ENCODE measurements around the gene AP5B1.

Gene AP5B1, protein sequence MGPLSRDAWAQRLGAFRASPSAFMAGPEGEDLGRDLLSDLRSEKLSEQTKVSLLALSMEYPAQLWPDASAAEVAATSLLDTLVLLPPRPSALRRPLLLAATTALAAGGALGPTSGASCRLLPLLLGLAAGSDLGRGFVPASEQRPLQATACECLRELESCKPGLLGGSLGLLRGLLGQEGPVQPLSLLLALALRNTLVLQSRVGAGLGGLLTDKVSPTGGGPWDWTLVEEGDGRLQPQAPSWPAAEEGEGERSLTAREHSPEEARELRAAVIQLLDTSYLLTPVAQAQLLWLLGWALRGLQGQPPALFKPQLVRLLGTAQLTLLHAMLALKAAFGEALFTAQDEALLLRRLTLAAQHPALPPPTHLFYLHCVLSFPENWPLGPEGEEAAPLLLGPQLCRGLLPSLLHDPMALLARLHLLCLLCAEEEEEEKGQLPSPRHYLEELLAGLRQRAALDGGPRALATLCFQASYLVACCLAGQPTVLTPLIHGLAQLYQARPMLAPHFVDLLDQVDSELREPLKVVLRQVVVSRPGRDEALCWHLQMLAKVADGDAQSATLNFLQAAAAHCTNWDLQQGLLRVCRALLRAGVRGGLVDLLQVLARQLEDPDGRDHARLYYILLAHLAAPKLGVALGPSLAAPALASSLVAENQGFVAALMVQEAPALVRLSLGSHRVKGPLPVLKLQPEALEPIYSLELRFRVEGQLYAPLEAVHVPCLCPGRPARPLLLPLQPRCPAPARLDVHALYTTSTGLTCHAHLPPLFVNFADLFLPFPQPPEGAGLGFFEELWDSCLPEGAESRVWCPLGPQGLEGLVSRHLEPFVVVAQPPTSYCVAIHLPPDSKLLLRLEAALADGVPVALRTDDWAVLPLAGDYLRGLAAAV

DNA sequence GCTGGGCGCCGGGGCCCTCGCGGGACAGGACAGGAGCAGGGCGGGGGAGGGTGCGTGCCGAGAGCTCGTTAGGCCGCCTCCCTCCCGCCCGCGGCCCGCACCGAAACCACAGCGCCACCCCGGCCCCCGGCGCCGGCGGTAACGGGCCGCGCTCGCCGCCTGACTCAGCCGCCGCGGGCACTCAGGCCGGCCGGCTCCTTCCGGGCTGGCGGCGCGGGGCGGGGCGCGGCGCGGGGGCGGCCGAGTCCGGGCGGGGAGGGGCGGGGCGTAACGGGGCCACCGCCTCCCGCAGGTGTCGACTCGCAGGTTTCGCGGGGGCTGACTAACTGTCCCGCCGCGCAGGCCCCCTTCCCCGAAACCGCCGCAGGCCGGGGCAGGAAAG, at the start of gene AP5B1:
Gene AP5B1, minus strand, starts transcription at position 207 of the 382 bp plus-strand sequence. CDS start 385 bp downstream, outside the sequence.
- peak; percentile 47 to 63 for DNase-seq (ENCODE audit: low read depth in 2 of 2)

DNA sequence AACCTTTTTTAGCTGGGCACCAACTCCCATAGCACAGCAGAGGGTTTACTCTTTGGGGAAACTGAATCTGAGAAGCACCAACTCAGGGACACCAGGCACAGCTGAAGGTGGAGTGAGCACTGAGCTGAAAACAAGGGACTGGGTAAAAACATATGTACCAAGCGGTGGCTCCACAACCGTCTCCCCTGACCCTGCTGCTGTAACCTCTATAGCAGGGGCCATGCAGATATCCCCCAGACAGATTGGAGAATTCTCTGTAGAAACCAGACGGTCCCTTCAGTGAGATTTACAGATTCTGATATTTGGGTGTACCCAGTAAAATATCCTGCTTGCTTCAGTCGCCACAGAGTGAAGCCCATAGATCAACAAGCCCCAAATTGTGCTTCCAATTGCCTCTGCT, 48.7 kb upstream of the AP5B1 start:
- no peak for DNase-seq (ENCODE audit: low read depth in 2 of 2)

DNA sequence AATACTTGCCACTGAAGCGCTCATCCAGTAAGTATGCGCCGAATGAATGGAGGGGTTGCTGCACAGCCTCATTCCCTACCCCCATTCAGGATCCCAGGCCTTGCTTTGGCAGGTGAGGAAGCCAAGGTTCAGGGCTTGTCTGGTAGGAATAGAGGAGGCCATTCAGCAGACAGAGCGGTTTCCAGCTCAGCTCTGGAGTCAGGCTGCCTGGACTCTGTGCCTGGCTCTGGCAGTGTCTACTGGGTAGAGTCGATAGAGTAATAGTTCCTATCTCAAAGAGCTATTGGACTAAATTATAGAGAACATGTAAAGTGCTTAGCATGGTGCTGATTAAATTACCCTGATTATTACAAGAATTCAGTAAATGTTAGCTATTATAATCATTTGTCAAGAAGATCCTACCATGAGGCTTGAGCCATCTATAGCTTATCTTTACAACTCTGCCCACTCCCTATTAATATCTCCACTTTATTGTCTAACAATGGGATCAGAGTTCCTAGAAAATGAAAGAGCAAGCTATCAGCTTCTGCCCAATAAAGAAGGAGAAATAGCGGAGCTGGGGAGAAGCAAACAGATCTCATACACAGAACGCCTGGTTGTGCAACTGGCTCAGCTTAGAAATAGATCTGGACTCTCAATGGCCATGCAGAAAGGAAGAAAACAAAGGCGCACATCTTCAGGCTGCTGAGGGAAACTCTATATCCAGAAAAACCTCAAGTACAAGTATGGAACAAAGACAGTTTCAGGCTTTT, 46.4 kb upstream of the AP5B1 start:
- no peak for DNase-seq (ENCODE audit: low read depth in 2 of 2)

DNA sequence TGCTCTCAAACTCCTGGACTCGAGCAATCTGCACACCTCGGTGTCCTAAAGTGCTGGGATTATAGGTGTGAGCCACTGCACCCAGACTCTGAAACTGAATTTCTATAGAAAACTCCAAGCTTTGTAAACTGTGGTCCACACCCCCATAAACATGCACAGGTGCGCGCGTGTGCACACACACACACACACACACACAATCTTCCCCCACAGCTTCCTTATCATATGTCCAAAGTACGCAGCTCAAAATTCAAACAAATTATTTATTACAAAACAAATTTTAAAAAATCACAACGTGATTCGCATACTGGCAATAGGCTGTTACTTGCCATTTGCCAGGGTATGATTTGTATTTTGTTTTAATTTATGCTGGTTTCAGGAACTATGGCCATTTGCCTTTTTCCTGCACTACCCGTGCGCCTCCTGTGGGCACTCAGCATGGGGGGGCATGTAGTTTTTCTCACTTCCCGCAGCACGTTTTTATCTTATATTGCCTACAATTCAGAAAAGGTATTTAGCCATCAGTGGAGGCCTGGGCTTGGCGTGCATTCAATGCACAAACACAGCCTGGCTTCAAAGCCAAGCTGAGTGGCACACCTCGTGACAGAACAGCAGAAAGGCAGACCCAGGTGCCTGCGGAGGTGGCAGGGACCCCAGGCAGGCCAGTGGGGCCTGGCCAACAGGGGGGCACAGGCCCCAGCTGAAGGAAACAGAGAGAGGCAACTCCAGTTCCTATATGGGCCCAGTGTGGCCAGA, 42.2 kb upstream of the AP5B1 start:
- no peak for DNase-seq (ENCODE audit: low read depth in 2 of 2)

DNA sequence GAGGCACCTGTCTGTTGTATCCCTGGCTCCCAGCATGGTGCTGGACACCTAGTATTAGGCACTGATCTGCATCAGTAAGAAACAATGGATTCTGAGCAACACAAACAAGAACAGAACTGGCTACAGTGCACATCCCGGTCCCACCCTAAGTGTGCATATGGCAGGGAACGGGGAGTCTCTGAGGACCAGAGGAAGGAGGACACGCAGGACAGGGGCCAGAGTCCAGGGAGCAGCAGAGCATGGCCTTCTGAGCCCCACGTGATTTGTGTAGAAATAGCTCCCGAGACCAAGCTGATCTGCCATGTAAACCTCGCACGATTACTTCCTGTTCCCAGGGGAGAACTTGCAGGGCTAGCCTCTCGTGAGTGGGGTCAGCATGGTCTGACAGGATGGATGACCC, 40.3 kb upstream of the AP5B1 start:
- no peak for DNase-seq (ENCODE audit: low read depth in 2 of 2)

DNA sequence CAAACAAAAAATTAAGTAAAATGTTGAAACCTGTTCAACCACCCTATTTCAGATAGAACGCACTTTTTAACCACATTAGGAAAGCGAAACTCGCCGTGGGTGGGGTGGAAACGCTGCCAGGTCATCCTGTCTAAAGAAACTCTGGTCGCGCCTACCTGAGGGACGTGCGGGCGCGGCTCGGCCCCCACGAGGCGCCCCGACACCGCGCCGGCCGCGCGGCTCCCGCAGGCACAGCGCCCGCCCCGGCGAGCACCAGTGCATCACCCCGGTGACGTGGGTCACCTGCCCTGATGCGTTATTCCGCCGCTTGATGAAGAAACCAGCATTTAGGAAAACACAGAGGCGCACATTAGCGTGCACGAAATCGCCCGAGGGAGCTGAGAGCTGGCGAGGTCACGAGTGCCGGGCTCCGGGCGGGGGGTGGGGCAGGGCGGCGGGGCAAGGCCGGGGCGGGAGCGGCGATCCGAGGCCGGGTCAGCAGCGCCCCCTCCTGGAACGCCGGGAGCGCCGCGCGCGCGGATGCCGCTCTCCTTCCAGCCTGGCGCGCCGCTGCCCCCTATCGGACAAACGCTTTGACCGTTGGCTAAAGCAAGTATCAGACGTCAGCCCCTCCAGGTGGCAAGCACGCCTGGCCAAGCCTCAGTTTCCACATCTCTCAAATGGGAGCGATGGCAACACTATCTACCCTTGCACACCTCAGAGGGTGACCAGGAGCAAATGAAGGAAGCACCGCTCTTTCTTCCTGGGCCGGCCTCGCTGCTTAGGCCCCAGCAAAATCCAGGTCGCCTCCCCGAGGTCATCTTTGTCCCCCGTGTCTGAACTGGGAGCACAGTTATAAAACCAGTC, 37.3 kb upstream of the AP5B1 start:
- DNase-seq (ENCODE audit: low read depth in 2 of 2): peak; percentile 94 to 96

DNA sequence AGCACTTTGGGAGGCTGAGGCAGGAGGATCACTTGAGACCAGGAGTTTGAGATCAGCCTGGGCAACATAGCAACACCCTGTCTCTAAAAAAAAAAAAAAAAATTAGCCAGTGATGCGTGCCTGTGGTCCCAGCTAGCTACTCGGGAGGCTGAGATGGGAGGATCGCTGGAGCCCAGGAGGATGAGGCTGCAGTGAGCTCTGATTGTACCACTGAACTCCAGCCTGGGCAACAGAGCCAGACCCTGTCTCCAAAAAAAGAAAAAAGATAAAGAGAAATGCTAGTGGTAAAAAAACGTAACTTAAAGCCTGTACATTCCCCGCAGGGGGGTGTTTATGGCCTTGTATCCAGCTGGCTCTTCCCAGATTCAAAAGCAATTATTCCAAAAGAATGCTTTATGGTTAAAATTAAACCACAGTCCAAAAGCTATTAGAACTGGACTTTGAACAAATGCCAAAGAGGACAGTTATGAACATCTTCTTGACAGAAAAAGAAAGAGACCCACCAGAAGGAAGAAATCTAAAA, 36.6 kb upstream of the AP5B1 start:
- DNase-seq (ENCODE audit: low read depth in 2 of 2): no peak

DNA sequence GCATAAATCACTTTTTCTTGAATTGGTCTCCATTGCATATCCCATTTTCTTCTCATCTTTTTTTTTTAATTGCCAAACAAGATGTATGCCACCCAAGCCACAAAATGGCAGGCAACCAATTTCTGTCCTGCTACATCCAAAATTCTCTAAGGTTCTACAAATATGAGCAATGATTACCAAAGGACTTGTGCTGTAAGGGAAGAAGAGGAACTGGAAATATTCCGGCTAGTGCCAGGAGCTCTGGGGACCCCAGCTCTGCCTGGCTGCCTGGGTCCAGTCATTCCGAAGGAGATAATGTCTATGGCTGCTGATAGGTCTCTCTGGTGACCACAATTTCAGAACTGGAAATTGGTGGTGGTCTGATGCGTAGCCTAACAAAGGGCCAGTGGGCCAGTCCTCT, 35.9 kb upstream of the AP5B1 start:
- DNase-seq (ENCODE audit: low read depth in 2 of 2): no peak

DNA sequence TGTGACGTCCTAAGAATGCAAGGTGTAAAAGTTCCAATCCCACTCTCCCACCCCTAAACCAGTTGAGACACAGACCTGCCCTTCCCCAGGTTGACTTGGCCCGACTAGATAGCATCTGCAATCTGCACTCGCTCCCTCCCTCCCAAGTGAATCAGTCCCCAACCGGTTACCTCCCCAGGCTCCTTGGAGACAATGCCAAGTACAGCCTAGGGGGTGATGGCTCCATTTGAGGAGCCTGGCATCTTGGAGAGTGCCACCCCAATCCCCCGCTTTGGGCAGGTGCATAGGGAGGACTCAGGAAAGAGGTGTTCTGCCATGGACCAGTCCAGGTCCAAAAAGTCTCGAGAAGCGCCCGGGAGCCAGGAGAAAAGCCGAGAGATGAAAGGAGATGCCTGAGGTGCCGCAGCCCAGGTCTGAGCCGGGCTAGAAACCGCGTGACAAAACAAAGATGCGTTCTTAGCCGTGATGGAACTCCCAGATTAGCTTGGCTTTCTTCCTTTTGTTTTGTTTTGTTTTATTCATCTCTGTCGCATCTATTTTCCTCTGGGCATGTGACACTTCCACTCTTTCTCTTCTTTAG, 34.3 kb upstream of the AP5B1 start:
- no peak for DNase-seq (ENCODE audit: low read depth in 2 of 2)

DNA sequence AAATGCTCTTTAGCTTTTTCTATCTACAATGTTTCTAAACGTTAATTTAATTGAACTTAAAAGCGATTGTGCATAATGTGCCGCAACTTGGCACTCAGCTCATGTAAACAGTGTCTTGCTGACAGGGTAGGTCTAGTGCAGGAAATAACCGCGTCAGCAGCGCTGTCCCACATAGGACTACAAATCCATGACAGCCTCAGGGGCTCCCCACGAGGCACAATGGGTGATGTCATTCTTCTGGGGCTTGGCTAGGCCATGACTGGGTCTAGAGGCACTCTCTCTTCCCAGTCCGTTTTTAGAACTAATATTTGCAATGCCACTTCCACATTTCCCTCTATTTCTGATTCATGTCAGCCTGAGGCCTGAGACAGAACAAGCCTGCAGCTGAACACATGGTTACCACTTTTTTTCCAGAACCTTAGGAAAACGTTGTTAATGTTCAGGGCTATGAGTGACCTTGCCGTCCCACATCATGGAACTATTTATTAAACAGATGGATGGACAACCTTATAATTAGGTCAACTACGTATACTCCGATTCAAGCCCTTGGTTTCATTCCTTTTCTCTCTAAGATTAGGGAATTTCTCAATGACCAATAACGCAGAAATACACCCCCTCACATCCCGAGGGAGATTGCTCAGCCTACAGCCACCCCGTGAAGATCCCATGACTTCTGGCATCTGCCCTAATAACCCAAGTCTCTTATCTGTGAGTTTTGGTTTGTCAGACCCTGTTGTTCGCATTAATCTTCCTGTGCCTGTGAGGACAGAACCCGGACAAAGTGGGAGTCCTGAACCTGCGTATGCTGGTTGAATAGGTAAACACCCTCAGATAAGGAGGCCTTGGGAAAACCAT, 33.6 kb upstream of the AP5B1 start:
- DNase-seq (ENCODE audit: low read depth in 2 of 2): no peak

DNA sequence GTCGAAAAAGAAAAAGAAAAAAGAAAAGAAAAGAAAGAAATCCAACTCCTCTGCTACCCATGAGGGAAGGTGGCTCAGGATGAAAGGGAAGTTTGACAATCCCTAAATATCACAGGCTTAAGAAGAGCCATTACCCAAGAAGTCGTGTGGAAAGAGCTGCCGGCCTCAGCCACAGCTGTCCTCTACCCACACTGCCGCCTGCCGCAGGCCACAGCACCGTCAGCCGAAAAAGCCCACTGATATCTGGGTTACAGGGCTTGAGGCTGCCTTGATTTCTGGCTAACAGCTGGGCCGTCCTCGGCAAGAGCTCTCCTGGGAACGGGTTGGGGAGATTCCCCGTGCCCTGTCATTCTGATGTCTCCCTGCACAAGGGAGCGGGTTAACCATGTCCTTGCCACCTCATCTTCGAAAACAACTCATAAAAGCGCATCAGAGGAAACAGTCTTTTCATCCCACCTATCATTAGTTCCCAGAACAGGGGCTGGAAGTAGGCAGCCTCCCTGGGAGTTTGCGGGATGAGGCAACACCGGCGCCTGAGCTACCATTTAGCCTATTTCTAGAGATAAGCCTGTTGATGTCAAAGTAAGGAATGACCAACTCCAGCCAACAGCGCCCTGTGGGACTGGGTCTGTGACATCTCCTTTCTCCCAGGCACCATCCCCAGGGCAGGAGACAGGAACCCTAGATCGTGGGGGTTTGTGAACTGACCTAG, 31.1 kb upstream of the AP5B1 start:
- no peak for DNase-seq (ENCODE audit: low read depth in 2 of 2)

DNA sequence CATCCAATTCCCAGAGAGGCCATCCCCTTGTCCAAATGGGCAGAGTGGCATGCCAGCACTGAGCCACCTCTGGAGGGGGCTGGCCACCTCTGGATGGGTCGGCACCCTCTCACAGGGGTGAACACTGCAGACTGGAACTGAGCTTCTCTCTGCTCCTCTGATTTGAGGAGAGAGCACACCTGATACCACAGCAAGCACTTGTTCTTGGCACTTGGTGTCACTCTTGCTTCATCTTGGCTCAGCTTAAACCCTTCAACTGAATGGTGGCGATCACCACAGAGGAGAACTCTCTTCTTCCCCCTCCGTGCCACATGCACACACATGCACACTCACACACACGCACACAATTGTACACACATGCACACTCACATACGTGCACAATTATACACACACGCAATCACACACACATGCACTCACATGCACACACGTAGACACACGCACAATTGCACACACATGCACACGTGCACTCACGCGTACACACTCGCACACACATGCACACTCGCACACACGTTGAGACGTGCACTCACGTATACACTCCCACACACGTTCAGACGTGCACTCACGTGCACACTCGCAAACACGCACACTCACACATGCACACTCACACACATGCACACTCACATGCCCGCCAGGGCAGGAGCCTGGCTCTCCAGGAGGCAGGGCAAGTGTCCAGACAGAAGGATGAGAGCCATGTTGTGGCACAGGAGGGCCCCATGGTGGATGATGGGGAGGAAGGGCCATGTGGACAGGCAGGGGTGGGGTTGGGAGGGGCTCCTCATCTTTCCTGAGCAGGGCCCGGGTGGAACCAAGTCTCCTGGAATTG, 29.5 kb upstream of the AP5B1 start:
- DNase-seq (ENCODE audit: low read depth in 2 of 2): no peak

DNA sequence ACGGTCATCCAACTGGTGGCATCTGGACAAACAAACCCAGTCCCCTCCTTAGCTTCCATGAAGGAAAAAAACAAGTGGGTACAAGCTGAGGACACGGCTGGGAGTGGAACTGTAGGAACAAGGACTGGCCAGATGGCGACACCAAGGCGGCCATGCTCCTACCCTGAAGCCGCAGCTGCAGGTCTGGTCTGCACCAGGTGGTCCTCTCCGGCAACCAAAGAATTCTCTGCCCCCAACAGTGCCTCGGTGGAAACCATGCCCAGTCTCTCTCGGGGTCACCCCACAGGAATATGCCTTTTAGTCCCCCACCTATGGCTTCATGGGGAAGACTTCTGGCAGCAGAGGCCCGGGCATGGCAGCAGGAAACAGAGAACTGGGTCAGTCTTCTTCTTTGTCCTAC, 28.7 kb upstream of the AP5B1 start:
- DNase-seq (ENCODE audit: low read depth in 2 of 2): no peak

DNA sequence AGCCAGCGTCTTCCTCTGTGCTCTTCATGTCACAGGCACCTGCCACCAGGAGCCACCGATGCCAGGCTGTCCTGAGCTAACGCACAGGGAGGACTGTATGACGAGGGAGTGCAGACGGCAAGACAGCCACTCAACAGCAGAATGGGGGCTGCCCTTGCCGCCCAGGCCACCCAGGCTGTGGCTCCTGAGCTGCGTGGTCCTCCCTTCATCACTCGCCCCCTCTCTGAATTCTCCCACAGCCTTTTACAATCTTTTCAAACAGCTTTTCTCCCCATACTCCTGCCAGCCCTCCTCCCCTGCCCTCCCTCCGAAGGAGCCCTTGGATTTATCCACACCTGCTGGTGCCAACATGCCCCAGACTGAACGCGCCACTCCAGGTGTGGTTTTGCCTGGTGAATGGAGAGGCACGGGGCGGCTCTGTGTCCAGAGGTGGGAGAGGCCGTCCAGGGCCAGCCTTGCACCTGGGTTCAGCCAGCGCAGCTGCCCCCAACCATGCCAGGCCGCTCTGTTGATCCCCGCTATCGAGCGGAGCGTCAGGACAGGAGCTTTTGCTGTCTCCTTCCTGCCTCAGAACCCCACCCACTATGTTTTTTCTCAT, 28.1 kb upstream of the AP5B1 start:
- no peak for DNase-seq (ENCODE audit: low read depth in 2 of 2)

DNA sequence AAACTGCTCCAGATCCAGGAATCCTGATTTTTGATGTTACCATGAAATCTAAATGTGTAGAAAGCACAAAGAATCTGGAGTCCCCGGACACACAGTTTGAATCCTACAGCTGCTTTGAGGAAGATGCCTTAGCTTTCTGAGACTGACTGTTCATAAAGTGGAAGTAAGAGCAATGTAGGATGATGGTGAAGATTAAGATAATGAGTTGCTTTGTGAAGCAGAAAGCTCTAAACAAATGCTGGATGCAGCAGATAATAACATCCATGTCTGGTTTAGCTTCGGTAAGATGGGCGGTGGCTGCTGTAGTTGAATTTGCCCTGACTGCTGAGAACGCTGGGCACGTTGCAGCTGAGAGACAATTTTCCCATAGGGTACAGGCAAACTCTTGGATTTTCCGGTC, 26.2 kb upstream of the AP5B1 start:
- DNase-seq (ENCODE audit: low read depth in 2 of 2): no peak

DNA sequence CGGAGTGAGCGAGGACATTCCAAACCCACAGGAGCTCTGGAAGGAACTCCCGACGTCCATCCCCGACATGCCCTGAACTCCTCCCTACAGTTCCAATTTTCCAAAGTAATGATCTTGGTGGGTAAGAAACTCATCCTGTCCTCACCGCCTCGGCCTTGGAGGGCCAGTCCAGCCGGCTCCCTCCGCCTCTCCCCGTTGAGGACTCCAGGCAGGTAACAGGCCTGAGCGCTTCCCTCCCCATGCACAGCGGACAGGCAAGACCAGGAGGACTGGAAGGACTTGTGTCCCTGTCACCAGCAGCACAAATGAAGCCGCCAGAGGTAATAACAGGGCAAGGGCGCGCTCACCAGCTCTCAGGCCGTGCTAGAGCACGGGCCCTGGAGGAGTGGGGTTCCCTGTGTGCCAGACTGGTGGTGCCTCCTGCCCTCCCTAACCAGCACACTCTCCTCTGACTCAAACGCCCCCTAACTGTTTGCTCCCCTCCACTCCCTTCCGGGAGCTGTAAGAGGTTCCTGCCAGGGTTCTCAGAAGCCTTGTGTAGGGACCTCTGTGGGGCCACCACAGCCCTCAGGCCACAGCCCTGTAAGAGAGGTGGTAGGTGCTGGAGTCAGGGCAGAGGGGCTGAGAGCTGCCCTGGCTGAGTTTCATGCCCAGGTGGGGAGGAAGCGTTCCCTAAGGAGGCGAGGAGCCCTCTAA, 23.2 kb upstream of the AP5B1 start:
- DNase-seq (ENCODE audit: low read depth in 2 of 2): no peak

All from activated CD4-positive, alpha-beta T cell treated with anti-CD3 and anti-CD28 coated beads for 24 hours (primary cell).